IMR-90 (cell line): ENCODE data around the gene OSBPL6.

Source experiments
- BHLHE40 ChIP-seq: fragments of 150-350 bp; IDR thresholded peaks from 2 replicates; pipeline ENCODE4 v1.6.1; 2016; ENCODE audit warnings: mild to moderate bottlenecking, low read depth, low read length
- CTCF ChIP-seq: conservative IDR thresholded peaks from 2 replicates; pipeline ENCODE4 v1.5.1; 2012; ENCODE audit warnings: mild to moderate bottlenecking, low read depth, low read length, improper control_type of control experiment
- MAFK ChIP-seq: IDR thresholded peaks from 2 replicates; pipeline ENCODE4 v1.6.1; 2012; ENCODE audit warnings: low read depth, low read length, improper control_type of control experiment
- NFE2L2 ChIP-seq: fragments of 150-350 bp; IDR thresholded peaks from 2 replicates; pipeline ENCODE4 v1.6.1; 2016; ENCODE audit warnings: low read depth, mild to moderate bottlenecking, low read length
- POLR2A ChIP-seq: IDR thresholded peaks from 2 replicates; pipeline ENCODE4 v1.6.1; 2012; ENCODE audit warnings: mild to moderate bottlenecking, low read depth, low read length
- RAD21 ChIP-seq: IDR thresholded peaks from 2 replicates; pipeline ENCODE4 v1.6.1; 2012; ENCODE audit warnings: low read length, improper control_type of control experiment
- SMC3 ChIP-seq: fragments of 150-350 bp; IDR thresholded peaks from 2 replicates; pipeline ENCODE4 v1.6.1; 2016; ENCODE audit warnings: low read depth, mild to moderate bottlenecking, antibody characterized with exemption, low read length, moderate library complexity
- USF2 ChIP-seq: fragments of 150-350 bp; IDR thresholded peaks from 2 replicates; pipeline ENCODE4 v1.6.1; 2017; ENCODE audit warnings: mild to moderate bottlenecking, antibody characterized with exemption, low read length, low read depth

- TF ChIP-seq CTCF (no peak), POLR2A (no peak), MAFK (no peak), USF2 (no peak), BHLHE40 (no peak), RAD21 (no peak), NFE2L2 (no peak), SMC3 (no peak)
Measured at GRCh38 chr2:178418426-178418825, 224.1 kb downstream of the OSBPL6 start.
